GM18505 (cell line): Measurements from ENCODE around the gene MAGEA11.
"Not testable (repeated sequence)": the region's sequence is repeated elsewhere in the genome, so short reads cannot be mapped to it uniquely, and the experiment has no call there.

Experiments used
- ATAC-seq: cut with Tn5 transposase; IDR thresholded peaks from one replicate; pipeline ENCODE4 v1.9.1; 2021; ENCODE audit not compliant: unreplicated experiment
- POLR2A ChIP-seq: IDR thresholded peaks from 4 replicates; pipeline ENCODE4 v1.6.1; 2011; ENCODE audit warnings: borderline replicate concordance; ENCODE audit not compliant: insufficient read depth, insufficient read length; ENCODE audit errors: extremely low read depth

The MAGEA11 gene

GRCh38 chrX:149757206-149758067, 45.6 kb downstream of the MAGEA11 start:
- no peak for TF ChIP-seq POLR2A
- ATAC-seq = no peak

- no peak for ATAC-seq
- TF ChIP-seq POLR2A = no peak
These were observed 46.3 kb downstream of the MAGEA11 start for GRCh38 chrX:149758068-149758714.

GRCh38 chrX:149758715-149759078, 46.8 kb downstream of the MAGEA11 start:
- not testable (repeated sequence) for ATAC-seq

GRCh38 chrX:149759824-149760223, 48.0 kb downstream of the MAGEA11 start:
- no peak for ATAC-seq
- no peak for TF ChIP-seq POLR2A

GRCh38 chrX:149760965-149761364, 49.1 kb downstream of the MAGEA11 start:
- TF ChIP-seq POLR2A = no peak
- ATAC-seq = no peak

GRCh38 chrX:149761858-149762674, 50.2 kb downstream of the MAGEA11 start:
- ATAC-seq = not testable (repeated sequence)

- no peak for TF ChIP-seq POLR2A
- no peak for ATAC-seq
These were observed 51.1 kb downstream of the MAGEA11 start for GRCh38 chrX:149762696-149763614.
